Activated CD4-positive, alpha-beta T cell treated with anti-CD3 and anti-CD28 coated beads for 36 hours (primary cell): ENCODE data around the gene ATM. TPM values are rescaled to one million over a fixed set of nuclear protein-coding genes. Genes with fewer than 3 reads are reported as not detected.
A peak's percentile ranks its signal among the peaks of the same experiment; 100 is the strongest.

Source experiments
- ATAC-seq: fragments of 200-7000 bp; cut with Tn5 transposase; one replicate; pipeline ENCODE4 v1.10.0; 2021; ENCODE audit warnings: mild to moderate bottlenecking, moderate library complexity
- CTCF ChIA-PET: fragments of 350-600 bp; sonication (Branson Sonifier 250); formaldehyde crosslinking; loops from one replicate; lab custom pipeline; 2021; ENCODE audit warnings: antibody characterized with exemption; lab: Charles Lee
- POLR2A ChIA-PET: fragments of 350-600 bp; sonication (Branson Sonifier 250); formaldehyde crosslinking; loops from one replicate; lab custom pipeline; 2021; ENCODE audit warnings: antibody characterized with exemption, inconsistent platforms; lab: Charles Lee
- DNase-seq: peaks from one replicate; pipeline ENCODE4 v3.0.0-alpha.2; 2020
- H3K27ac Mint-ChIP-seq: one replicate; pipeline ENCODE4 v1.8.0; 2021; ENCODE audit warnings: mixed read lengths
- H3K27me3 Mint-ChIP-seq: one replicate; pipeline ENCODE4 v1.8.0; 2021; ENCODE audit warnings: mixed read lengths
- H3K36me3 Mint-ChIP-seq: one replicate; pipeline ENCODE4 v1.8.0; 2021; ENCODE audit warnings: low read depth, mixed read lengths
- H3K4me1 Mint-ChIP-seq: one replicate; pipeline ENCODE4 v1.8.0; 2021; ENCODE audit warnings: mixed read lengths
- H3K4me3 Mint-ChIP-seq: one replicate; pipeline ENCODE4 v1.8.0; 2021; ENCODE audit warnings: mild to moderate bottlenecking, moderate library complexity, mixed read lengths
- H3K9me3 Mint-ChIP-seq: one replicate; pipeline ENCODE4 v1.8.0; 2021; ENCODE audit warnings: low read depth, mixed read lengths
- intact Hi-C, 2 experiments: fragments of 100-400 bp; cut with DNase I in 1 of 2; cut with micrococcal nuclease in 1 of 2; formaldehyde crosslinking; loops; one replicate each; pipeline versions ENCODE4 v1.14.2 to v1.15.1; 2022 to 2024; cut with DNase I, micrococcal nuclease
- total RNA-seq, 2 experiments: library from RNA; stranded (reverse); gene quantifications; one replicate each; pipeline ENCODE4 v1.2.3, GENCODE V29; 2021

ATM gene
- total RNA-seq, 2 experiments from 2014 or later: 32.8 to 36.1 TPM

DNA sequence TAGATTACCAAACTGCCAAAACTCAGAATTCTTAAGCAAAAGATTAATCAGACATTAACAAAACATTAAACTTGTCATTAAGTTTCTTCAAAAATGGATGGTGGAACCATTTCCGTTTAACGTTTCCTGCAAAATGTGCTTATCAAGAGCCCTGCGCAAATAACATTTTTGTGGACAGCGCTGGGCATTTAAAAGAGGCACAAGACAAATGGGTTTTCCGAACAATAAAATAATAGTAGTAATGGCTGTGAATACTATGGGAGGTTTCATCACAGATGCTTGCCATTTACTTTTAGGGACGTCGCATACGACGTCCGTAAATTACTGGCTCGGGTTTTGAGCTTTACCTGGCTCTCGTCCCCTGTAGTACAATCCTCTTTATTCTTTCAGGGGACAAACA, 1.5 kb upstream of the ATM start:
- intact Hi-C loops: loop anchor here (5.0 to 10.0 kb wide), 7 partner anchors 217 to 657 kb away; partner anchors contain the start of genes ALKBH8 (in 1 of the 2), CUL5 (in 1 of the 2), EXPH5 (in 1 of the 2) and POGLUT3 (in 1 of the 2)
- DNase-seq: no peak
- Mint-ChIP-seq H3K27ac (no peak overlapping the region), H3K36me3 (peaks cover 30% of the 10 kb centered on the region), H3K4me3 (no peak overlapping the region), H3K4me1 (peaks cover 54% of the 10 kb centered on the region), H3K9me3 (no peaks in the 10 kb centered on the region), H3K27me3 (no peaks in the 10 kb centered on the region)
- ChIA-PET POLR2A (interaction anchor here (1.0 to 1.3 kb wide), 3 partner anchors 9 to 22 kb away, joined by 3 to 8 read pairs (median 5); no protein-coding TSS in a partner anchor), CTCF (interaction anchor here (0.5 to 7.2 kb wide), 6 partner anchors 16 to 304 kb away, joined by 3 to 91 read pairs (median 4); no protein-coding TSS in a partner anchor)
- no peak for ATAC-seq

DNA sequence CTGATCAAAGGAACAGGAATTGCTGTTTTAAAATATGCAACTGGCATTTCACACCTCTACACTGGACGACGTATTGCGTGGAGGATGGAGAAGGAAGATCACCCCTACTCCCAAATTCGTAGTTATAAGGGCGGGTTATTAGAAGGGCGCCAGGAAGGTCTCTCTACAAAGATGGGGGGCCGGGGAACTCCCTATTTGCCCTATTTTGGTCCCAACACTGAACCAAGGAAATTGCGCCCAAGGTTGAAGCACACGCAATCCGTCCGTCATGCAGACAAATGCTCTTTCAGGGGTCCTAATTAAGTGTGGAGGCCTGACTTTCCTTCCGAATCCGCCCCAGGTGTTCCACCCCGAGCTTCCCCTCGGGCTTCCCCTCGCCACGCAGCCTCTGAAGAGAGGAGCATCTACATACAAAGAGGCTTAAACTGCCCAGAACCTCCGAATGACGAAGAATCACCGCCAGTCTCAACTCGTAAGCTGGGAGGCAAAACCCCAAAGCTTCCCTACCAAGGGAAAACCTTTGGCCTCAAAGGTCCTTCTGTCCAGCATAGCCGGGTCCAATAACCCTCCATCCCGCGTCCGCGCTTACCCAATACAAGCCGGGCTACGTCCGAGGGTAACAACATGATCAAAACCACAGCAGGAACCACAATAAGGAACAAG, 825 bp upstream of the ATM start:
- Mint-ChIP-seq H3K4me3 (no peak overlapping the region), H3K27ac (no peak overlapping the region), H3K27me3 (no peaks in the 10 kb centered on the region), H3K4me1 (peaks cover 54% of the 10 kb centered on the region), H3K9me3 (no peaks in the 10 kb centered on the region), H3K36me3 (peaks cover 26% of the 10 kb centered on the region)
- ATAC-seq: no peak
- intact Hi-C loops: loop anchor here (1.0 to 10.0 kb wide), 20 partner anchors 22 to 657 kb away; partner anchors contain the start of genes C11orf65 (in 2 of the 2), EXPH5 (in 2 of the 2), ACAT1 (in 1 of the 2) and ALKBH8 (in 1 of the 2)
- ChIA-PET CTCF (interaction anchor here (0.6 to 7.2 kb wide), 8 partner anchors 11 to 199 kb away, joined by 3 to 91 read pairs (median 3); no protein-coding TSS in a partner anchor), POLR2A (interaction anchor here (0.5 to 2.4 kb wide), 5 partner anchors 9 to 93 kb away, joined by 3 to 22 read pairs (median 5); no protein-coding TSS in a partner anchor)
- DNase-seq: no peak

DNA sequence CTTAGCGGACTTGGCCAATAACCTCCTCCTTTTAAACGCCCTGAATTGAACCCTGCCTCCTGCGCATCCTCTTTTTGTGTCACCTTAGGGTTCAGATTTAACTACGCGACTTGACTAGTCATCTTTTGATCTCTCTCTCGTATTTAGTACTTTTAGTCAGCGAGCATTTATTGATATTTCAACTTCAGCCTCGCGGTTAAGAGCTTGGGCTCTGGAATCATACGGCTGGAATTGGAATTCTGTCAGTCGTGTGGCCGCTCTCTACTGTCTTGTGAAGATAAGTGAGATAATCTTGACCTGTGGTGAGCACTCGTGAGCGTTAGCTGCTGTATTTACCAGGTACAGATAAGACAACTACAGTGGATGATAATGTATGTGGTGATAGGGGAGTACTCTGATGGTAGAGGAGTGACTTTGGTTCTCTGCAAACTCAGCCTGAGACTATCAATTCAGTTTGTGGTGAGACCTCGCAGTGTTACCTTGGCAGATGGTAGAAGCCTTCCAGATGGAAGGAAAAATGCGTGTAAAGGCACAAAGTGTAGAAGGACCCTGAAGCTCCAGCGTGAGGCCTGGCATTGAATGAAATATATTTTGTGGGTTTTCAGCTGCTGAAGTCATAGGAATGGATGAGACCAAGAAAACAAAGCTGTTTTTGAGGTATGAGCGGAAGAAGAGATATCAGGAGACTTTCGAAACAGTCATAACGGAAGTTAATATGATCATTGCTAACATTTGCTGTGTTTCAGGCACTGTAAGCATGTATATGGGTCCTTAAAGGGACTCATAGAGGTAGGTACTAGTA, 682 bp downstream of the ATM start:
- ChIA-PET CTCF (interaction anchor here (0.6 to 7.2 kb wide), 6 partner anchors 15 to 110 kb away, joined by 3 to 91 read pairs (median 4); no protein-coding TSS in a partner anchor), POLR2A (interaction anchor here (0.6 to 2.4 kb wide), 9 partner anchors 9 to 427 kb away, joined by 3 to 22 read pairs (median 4); no protein-coding TSS in a partner anchor)
- Mint-ChIP-seq H3K27me3 (no peaks in the 10 kb centered on the region), H3K4me3 (no peak overlapping the region), H3K4me1 (peaks cover 46% of the 10 kb centered on the region), H3K36me3 (peaks cover 24% of the 10 kb centered on the region), H3K9me3 (no peaks in the 10 kb centered on the region), H3K27ac (no peak overlapping the region)
- intact Hi-C loops: loop anchor here (1.0 to 10.0 kb wide), 16 partner anchors 18 to 659 kb away; partner anchors contain the start of genes ACAT1 (in 1 of the 2), ALKBH8 (in 1 of the 2), CUL5 (in 1 of the 2) and EXPH5 (in 1 of the 2)
- DNase-seq: peak; percentile 43
- peak; percentile 49 for ATAC-seq

DNA sequence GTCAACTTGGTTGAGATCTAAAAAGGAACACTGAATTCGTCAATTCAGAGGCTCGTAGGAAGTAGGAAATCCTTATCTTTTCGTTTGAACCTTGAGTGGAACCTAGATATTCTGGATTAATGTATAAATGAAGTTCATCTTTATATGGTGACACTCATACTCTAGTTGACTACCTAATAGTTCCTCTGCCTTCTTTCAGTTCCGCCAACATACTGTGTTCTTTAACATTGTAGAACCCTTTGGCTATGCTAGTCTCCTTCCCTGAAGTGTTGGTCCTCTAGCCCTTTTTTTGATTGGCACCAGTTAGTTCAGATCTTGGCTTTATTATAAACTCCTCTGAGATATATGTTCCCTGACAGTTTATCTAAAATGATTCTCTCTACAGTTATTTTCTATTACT, 1.5 kb downstream of the ATM start:
- H3K36me3 Mint-ChIP-seq: peaks cover 20% of the 10 kb centered on the region
- ATAC-seq (no peak), DNase-seq (no peak)
- H3K4me1 Mint-ChIP-seq: peaks cover 45% of the 10 kb centered on the region
- no peak overlapping the region for H3K4me3 Mint-ChIP-seq
- POLR2A ChIA-PET: interaction anchor here (0.6 to 2.4 kb wide), 10 partner anchors 8 to 61 kb away, joined by 3 to 22 read pairs (median 5); no protein-coding TSS in a partner anchor
- no peaks in the 10 kb centered on the region for H3K9me3 Mint-ChIP-seq
- intact Hi-C loops: loop anchor here (2.0 to 10.0 kb wide), 8 partner anchors 78 to 660 kb away; partner anchors contain the start of genes ALKBH8 (in 1 of the 2), CUL5 (in 1 of the 2), EXPH5 (in 1 of the 2) and POGLUT3 (in 1 of the 2)
- no peaks in the 10 kb centered on the region for H3K27me3 Mint-ChIP-seq
- no peak overlapping the region for H3K27ac Mint-ChIP-seq
- CTCF ChIA-PET: interaction anchor here (1.4 to 7.2 kb wide), 3 partner anchors 14 to 27 kb away, joined by 4 to 91 read pairs (median 5); no protein-coding TSS in a partner anchor

DNA sequence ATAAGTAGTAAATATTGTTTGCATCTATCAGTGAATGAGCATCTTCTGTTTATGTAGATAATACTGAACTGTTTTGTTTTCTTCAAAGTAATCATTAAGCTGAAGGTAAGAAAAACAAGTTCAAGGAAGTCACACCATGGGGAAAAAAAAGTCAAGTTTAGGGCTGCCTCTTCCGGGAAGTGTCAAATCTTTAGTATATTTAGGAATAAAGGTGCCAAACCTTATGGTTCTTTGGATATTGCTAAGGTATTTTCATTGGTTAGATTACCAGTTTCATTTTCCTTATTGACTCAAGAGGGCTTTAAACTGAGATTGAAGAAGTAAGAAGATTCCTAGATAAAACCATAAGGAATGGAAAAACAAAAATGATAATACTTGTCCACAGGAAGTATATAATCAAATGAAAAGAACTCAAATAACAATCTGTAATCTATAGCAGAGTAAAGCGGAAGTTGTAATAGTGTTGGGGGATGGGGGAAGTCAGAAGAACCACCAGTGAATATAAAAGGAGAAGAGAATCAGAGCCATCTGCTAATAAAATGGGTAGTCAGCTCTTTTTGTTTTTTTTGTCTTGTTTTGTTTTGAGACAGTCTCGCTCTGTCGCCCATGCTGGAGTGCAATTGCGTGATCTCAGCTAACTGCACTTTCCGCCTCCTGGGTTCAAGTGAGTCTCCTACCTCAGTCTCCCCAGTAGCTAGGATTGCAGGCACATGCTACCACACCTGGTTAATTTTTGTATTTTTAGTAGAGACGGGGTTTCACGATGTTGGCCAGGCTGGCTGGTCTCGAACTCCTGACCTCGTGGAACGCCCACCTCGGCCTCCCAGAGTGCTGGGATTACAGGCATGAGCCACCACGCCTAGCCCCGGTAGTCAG, 2.3 kb downstream of the ATM start:
- H3K9me3 Mint-ChIP-seq: no peaks in the 10 kb centered on the region
- H3K4me1 Mint-ChIP-seq: peaks cover 46% of the 10 kb centered on the region
- H3K27me3 Mint-ChIP-seq: no peaks in the 10 kb centered on the region
- ChIA-PET CTCF (interaction anchor here (0.6 to 7.2 kb wide), 3 partner anchors 14 to 510 kb away, joined by 3 to 91 read pairs (median 4); no protein-coding TSS in a partner anchor), POLR2A (interaction anchor here (0.6 to 1.8 kb wide), 7 partner anchors 8 to 49 kb away, joined by 3 to 15 read pairs (median 4); no protein-coding TSS in a partner anchor)
- intact Hi-C loops: loop anchor here (1.0 to 10.0 kb wide), 11 partner anchors 11 to 660 kb away; partner anchors contain the start of genes ALKBH8 (in 1 of the 2), CUL5 (in 1 of the 2), EXPH5 (in 1 of the 2) and POGLUT3 (in 1 of the 2)
- DNase-seq (peak; percentile 58), ATAC-seq (no peak)
- H3K27ac Mint-ChIP-seq: no peak overlapping the region
- peaks cover 26% of the 10 kb centered on the region for H3K36me3 Mint-ChIP-seq
- H3K4me3 Mint-ChIP-seq: no peak overlapping the region

DNA sequence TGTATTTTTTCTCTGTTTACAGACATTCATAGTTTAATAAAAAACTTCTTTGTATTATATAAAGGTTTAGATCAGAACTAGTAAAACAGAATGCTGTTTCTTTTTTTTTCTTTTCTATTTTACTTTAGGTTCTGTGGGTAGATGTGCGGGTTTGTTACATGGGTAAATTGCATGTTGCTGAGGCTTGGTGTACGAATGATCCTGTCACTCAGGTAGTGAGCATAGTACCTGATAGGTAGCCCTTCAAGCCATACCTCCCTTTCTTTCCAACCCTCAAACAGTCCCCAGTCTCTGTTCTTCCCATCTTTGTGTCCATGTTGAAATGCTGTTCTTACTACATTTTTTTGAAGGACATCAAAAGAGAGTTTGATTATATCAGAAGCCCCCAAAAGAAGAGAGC, 3.2 kb downstream of the ATM start:
- DNase-seq: no peak
- Mint-ChIP-seq H3K4me1 (peaks cover 48% of the 10 kb centered on the region), H3K27me3 (no peaks in the 10 kb centered on the region), H3K36me3 (peaks cover 24% of the 10 kb centered on the region), H3K4me3 (no peak overlapping the region), H3K9me3 (no peaks in the 10 kb centered on the region), H3K27ac (peak overlapping the region; percentile 92)
- intact Hi-C loops: loop anchor here (5.0 to 10.0 kb wide), 5 partner anchors 221 to 661 kb away; partner anchors contain the start of genes ALKBH8 (in 1 of the 2), CUL5 (in 1 of the 2) and POGLUT3 (in 1 of the 2)
- CTCF ChIA-PET: interaction anchor here (7.2 kb wide), 1 partner anchor 13 kb away, joined by 91 read pairs; no protein-coding TSS in a partner anchor
- POLR2A ChIA-PET: interaction anchor here (0.8 to 1.8 kb wide), 4 partner anchors 9 to 21 kb away, joined by 3 to 15 read pairs (median 6); no protein-coding TSS in a partner anchor
- no peak for ATAC-seq

DNA sequence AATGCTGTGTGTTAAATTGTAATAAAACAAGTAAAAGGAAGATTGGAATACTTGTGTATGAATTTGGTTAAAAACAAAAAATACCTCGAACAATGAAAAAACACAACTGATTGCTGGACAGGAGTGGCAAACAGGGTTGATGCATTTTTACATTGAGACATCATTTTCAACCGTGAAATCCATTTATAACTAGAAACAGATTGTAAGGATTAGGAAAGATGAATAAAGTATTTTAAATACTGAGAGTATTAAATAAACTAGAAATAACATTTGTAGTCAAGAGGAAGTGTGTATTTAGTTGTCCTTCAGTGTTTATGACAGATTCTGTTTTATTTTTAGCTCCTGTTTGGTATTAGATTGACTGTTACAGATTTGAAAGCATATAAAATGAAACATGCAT, 5.4 kb downstream of the ATM start:
- Mint-ChIP-seq H3K9me3 (no peaks in the 10 kb centered on the region), H3K4me3 (peak overlapping the region; percentile 42), H3K27ac (peak overlapping the region; percentile 81), H3K27me3 (no peaks in the 10 kb centered on the region), H3K36me3 (peaks cover 30% of the 10 kb centered on the region), H3K4me1 (peaks cover 61% of the 10 kb centered on the region)
- ATAC-seq: no peak
- CTCF ChIA-PET: interaction anchor here (3.9 kb wide), 1 partner anchor 12 kb away, joined by 25 read pairs; no protein-coding TSS in a partner anchor
- POLR2A ChIA-PET: interaction anchor here (1.0 kb wide), 1 partner anchor 9 kb away, joined by 4 read pairs; no protein-coding TSS in a partner anchor
- intact Hi-C loops: loop anchor here (5.0 to 10.0 kb wide), 5 partner anchors 223 to 663 kb away; partner anchors contain the start of genes ALKBH8 (in 1 of the 2), CUL5 (in 1 of the 2) and POGLUT3 (in 1 of the 2)
- no peak for DNase-seq

DNA sequence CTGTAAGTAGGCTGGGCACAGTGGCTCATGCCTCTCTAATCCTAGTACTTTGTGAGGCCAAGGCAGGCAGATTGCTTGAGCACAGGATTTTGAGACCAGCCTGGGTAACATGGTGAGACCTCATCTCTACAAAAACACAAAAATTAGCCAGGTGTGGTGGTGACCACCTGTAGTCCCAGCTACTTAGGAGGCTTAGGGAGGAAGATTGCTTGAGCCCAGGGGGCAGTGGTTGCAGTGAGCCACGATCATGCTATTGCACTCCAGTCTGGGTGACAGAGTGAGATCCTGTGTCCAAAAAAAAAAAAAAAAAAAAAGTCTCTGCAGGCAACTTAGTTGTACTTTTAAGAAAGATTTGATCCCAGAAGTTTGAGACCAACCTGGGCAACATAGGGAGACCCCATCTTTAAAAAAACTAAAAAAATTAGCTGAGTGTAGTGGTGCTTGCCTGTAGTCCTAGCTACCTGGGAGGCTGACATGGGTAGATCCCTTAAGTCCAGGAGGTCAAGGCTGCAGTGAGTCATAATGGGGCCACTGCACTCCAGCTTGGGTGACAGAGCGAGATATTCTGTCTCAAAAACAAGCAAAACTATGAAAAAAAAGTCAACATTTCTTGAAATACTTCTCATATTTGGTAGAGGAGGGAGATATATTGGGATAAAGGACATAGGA, 10.5 kb downstream of the ATM start:
- H3K4me3 Mint-ChIP-seq: no peak overlapping the region
- DNase-seq (no peak), ATAC-seq (no peak)
- CTCF ChIA-PET: interaction anchor here (1.2 kb wide), 1 partner anchor 11 kb away, joined by 3 read pairs; the partner anchor contains the start of genes ATM and NPAT
- H3K9me3 Mint-ChIP-seq: no peaks in the 10 kb centered on the region
- intact Hi-C loops: no loop called here
- no peaks in the 10 kb centered on the region for H3K27me3 Mint-ChIP-seq
- H3K36me3 Mint-ChIP-seq: peaks cover 47% of the 10 kb centered on the region
- POLR2A ChIA-PET: interaction anchor here (0.7 kb wide), 2 partner anchors 8 to 10 kb away, joined by 3 to 4 read pairs; no protein-coding TSS in a partner anchor
- peaks cover 78% of the 10 kb centered on the region for H3K4me1 Mint-ChIP-seq
- H3K27ac Mint-ChIP-seq: peak overlapping the region; percentile 58

DNA sequence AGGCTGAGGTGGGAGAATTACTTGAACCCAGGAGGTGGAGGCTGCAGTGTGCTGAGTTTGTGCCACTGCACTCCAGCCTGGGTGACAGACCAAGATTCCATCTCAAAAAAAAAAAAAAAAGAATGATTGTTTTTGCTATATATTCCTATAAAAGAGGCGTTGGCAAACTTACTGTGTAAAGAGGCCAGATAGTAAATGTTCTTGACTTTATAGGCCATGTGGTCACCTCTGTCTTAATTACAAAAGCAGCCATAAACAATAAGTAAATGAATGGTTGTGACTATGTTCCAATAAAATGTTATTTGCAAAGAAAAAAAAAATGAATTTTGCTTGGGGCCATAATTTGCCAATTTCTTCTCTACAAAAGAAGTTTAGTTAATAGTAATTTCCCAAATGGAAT, 12.3 kb downstream of the ATM start:
- ChIA-PET POLR2A (interaction anchor here (1.1 kb wide), 1 partner anchor 9 kb away, joined by 8 read pairs; no protein-coding TSS in a partner anchor), CTCF (interaction anchor here (0.8 to 7.5 kb wide), 2 partner anchors 12 to 713 kb away, joined by 6 to 91 read pairs; partner anchors contain the start of genes ATM and NPAT)
- no peak overlapping the region for H3K27ac Mint-ChIP-seq
- H3K4me1 Mint-ChIP-seq: peaks cover 78% of the 10 kb centered on the region
- DNase-seq (no peak), ATAC-seq (no peak)
- peaks cover 46% of the 10 kb centered on the region for H3K36me3 Mint-ChIP-seq
- H3K4me3 Mint-ChIP-seq: no peak overlapping the region
- peaks cover under 1% of the 10 kb centered on the region for H3K9me3 Mint-ChIP-seq
- intact Hi-C loops: no loop called here
- H3K27me3 Mint-ChIP-seq: no peaks in the 10 kb centered on the region
